Activated CD4-positive, alpha-beta T cell treated with anti-CD3 and anti-CD28 coated beads, Interleukin-2, amount 10 ng/mL, durations not matched to agents 24 days and 14 days (primary cell): ENCODE measurements around the gene ZNF573. TPM values are rescaled to one million over a fixed set of nuclear protein-coding genes. Genes with fewer than 3 reads are reported as not detected.

Experiments used
- total RNA-seq: library from RNA; stranded (reverse); gene quantifications from 2 replicates; pipeline ENCODE4 v1.2.3, GENCODE V29; 2022

ZNF573 gene
- total RNA-seq, 1 donor from 2014 or later = 6.8 TPM

Other genes with a start within 250 kb of the ZNF573 start
- gene ZNF571, start 184.8 kb downstream of the ZNF573 start, total RNA-seq = 0.47 and 1.1 TPM in 2 replicates
- gene ZNF540, start 184.7 kb downstream of the ZNF573 start, total RNA-seq = 0.38 and 0.49 TPM in 2 replicates
- gene ZFP30, start 124.1 kb downstream of the ZNF573 start, total RNA-seq = 9.6 and 11.3 TPM in 2 replicates
- 2.8 and 3.4 TPM in 2 replicates for gene ZNF607, start 59.8 kb downstream of the ZNF573 start, total RNA-seq
- not detected in 2 replicates for gene WDR87, start 127.0 kb upstream of the ZNF573 start, total RNA-seq
- gene SIPA1L3, start 127.6 kb upstream of the ZNF573 start, total RNA-seq = 15.2 and 15.4 TPM in 2 replicates